Prostate gland (tissue), 2 donors: ENCODE data around the gene ZNF385B. TPM values are rescaled to one million over a fixed set of nuclear protein-coding genes. Genes with fewer than 3 reads are reported as not detected.

Source experiments
- DNase-seq: peaks from one replicate; pipeline ENCODE4 v3.0.0-alpha.2; 2019; ENCODE audit warnings: low spot score
- H3K27ac ChIP-seq, 2 donors: fragments of 200-600 bp; sonication (generic); 2 replicates each; pipeline ENCODE4 v1.5.1; 2017 to 2019
- H3K27me3 ChIP-seq: fragments of 200-600 bp; sonication (generic); replicated peaks from 2 replicates; pipeline ENCODE4 v1.5.1; 2019; ENCODE audit not compliant: insufficient read depth
- H3K36me3 ChIP-seq, 2 donors: fragments of 200-600 bp; sonication (generic); 1 replicate in 1 of 2; 2 replicates in 1 of 2; pipeline versions ENCODE4 v1.5.1 to v1.8.1; 2017 to 2019
- H3K4me1 ChIP-seq: fragments of 200-600 bp; sonication (generic); replicated peaks from 2 replicates; pipeline ENCODE4 v1.5.1; 2019
- H3K4me3 ChIP-seq, 2 donors: fragments of 200-600 bp; sonication (generic); 2 replicates each; pipeline ENCODE4 v1.5.1; 2017 to 2019
- H3K9me3 ChIP-seq: fragments of 200-600 bp; sonication (generic); 2 replicates; pipeline ENCODE4 v1.5.1; 2017
- CTCF ChIP-seq, 4 experiments: fragments of 200-600 bp in 2 of 4; fragments of 450-650 bp in 2 of 4; sonication (generic) in 2 of 4; IDR thresholded peaks; 1 replicate in 3 of 4; 2 replicates in 1 of 4; pipeline ENCODE4 v1.5.1; 2016 to 2019; ENCODE audit warnings: antibody characterized with exemption in 4 of 4, mild to moderate bottlenecking in 2 of 4, moderate library complexity in 2 of 4
- POLR2A ChIP-seq: fragments of 450-650 bp; IDR thresholded peaks from one replicate; pipeline ENCODE4 v1.6.1; 2016; ENCODE audit warnings: antibody characterized with exemption, mild to moderate bottlenecking
- POLR2AphosphoS5 ChIP-seq: sonication (generic); formaldehyde crosslinking; IDR thresholded peaks from one replicate; pipeline ENCODE4 v1.6.1; 2017; ENCODE audit warnings: antibody characterized with exemption
- WGBS: methylation state at CpG from one replicate; pipeline ENCODE4 v1.1.5; 2018; 5-methylcytosine and 5-hydroxymethylcytosine counted together
- intact Hi-C: fragments of 100-400 bp; cut with DNase I; formaldehyde crosslinking; loops from one replicate; pipeline ENCODE4 v1.14.2; 2022
- total RNA-seq, 2 donors: library from RNA; depleted of rRNA; stranded (reverse); fragments of >200 nt; gene quantifications; one replicate each; pipeline ENCODE4 v1.1.0, GENCODE V29; 2016

The ZNF385B gene
- total RNA-seq, 2 donors from 2014 or later = 4.9 to 35.7 TPM

GRCh38 chr2:179556425-179556824 lies 305.0 kb downstream of the ZNF385B start:
- Histone ChIP-seq H3K9me3 (no peaks in the 10 kb centered on the region), H3K4me3 (no peak overlapping the region), H3K4me1 (no peaks in the 10 kb centered on the region), H3K36me3 (no peaks in the 10 kb centered on the region), H3K27ac (no peak overlapping the region), H3K27me3 (no peaks in the 10 kb centered on the region)
- intact Hi-C loops = no loop called here
- DNase-seq = no peak
- 93% methylated on average over 6 of the region's 6 CpGs for WGBS
- TF ChIP-seq POLR2AphosphoS5 (no peak), POLR2A (no peak), CTCF (IDR thresholded peaks at IDR 0.05) (no peak)

- Histone ChIP-seq H3K9me3 (no peaks in the 10 kb centered on the region), H3K27ac (no peak overlapping the region), H3K36me3 (no peaks in the 10 kb centered on the region), H3K4me3 (no peak overlapping the region), H3K27me3 (no peaks in the 10 kb centered on the region), H3K4me1 (no peaks in the 10 kb centered on the region)
- intact Hi-C loops = no loop called here
- no peak for DNase-seq
- WGBS = 64% methylated on average over 6 of the region's 6 CpGs
- TF ChIP-seq POLR2A (no peak), POLR2AphosphoS5 (no peak), CTCF (IDR thresholded peaks at IDR 0.05) (no peak)
These were observed 305.6 kb downstream of the ZNF385B start for GRCh38 chr2:179555691-179556283.

- no peaks in the 10 kb centered on the region for H3K4me1 ChIP-seq
- DNase-seq = no peak
- WGBS = 85% methylated on average over 4 of the region's 4 CpGs
- H3K36me3 ChIP-seq = no peaks in the 10 kb centered on the region
- no peaks in the 10 kb centered on the region for H3K9me3 ChIP-seq
- no peak overlapping the region for H3K27ac ChIP-seq
- H3K4me3 ChIP-seq = no peak overlapping the region
- intact Hi-C loops = no loop called here
- no peaks in the 10 kb centered on the region for H3K27me3 ChIP-seq
- TF ChIP-seq CTCF (IDR thresholded peaks at IDR 0.05) (no peak), POLR2A (no peak), POLR2AphosphoS5 (no peak)
These were observed 306.6 kb downstream of the ZNF385B start for GRCh38 chr2:179554639-179555386.

GRCh38 chr2:179553382-179553781 lies 308.0 kb downstream of the ZNF385B start:
- intact Hi-C loops = no loop called here
- 94% methylated on average over 3 of the region's 3 CpGs for WGBS

More at GRCh38 chr2:179553382-179553781, 308.0 kb downstream of the ZNF385B start:
- H3K36me3 ChIP-seq = no peaks in the 10 kb centered on the region
- no peaks in the 10 kb centered on the region for H3K27me3 ChIP-seq
- no peak overlapping the region for H3K27ac ChIP-seq
- H3K4me1 ChIP-seq = no peaks in the 10 kb centered on the region
- H3K4me3 ChIP-seq = no peak overlapping the region
- DNase-seq = no peak
- H3K9me3 ChIP-seq = no peaks in the 10 kb centered on the region
- no peak for TF ChIP-seq POLR2AphosphoS5
- TF ChIP-seq CTCF (IDR thresholded peaks at IDR 0.05) = no peak
- no peak for TF ChIP-seq POLR2A
